Measurements from ENCODE around the gene HDLBP. TPM values are rescaled to one million over a fixed set of nuclear protein-coding genes. Genes with fewer than 3 reads are reported as not detected.
A peak's percentile ranks its signal among the peaks of the same experiment; 100 is the strongest.

The HDLBP gene
- total RNA-seq, 1 donor from 2014 or later = 839 TPM

DNA sequence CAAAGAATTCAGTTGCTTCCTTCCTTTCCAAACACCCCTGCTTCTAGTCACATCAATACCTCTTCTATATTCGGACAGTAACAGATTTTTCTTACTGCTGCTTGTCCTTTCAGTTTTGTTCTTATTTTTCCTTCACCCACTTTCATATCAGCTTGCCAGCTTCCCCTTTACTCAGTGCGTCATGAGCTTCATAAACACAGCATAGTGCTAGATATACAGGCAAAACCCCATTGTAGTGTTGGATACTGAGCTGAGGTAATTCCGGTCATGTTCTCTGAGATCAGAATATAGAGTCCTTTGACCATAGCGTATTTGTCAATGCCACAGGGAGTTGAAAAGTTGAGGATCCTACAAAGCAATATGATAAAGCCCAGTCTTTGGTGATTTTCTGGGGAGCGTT, 43.0 kb upstream of the HDLBP start:
- Mint-ChIP-seq H3K4me3 (ENCODE audit: unreplicated experiment) (no peak overlapping the region), H3K9me3 (ENCODE audit: unreplicated experiment) (no peaks in the 10 kb centered on the region), H3K36me3 (ENCODE audit: unreplicated experiment) (peaks cover 10% of the 10 kb centered on the region), H3K27ac (ENCODE audit: unreplicated experiment) (no peak overlapping the region), H3K4me1 (ENCODE audit: unreplicated experiment) (peaks cover 42% of the 10 kb centered on the region), H3K27me3 (ENCODE audit: unreplicated experiment) (no peaks in the 10 kb centered on the region)
- no peak for TF ChIP-seq CTCF (IDR thresholded peaks at IDR 0.05)
- no peak for DNase-seq (ENCODE audit: extremely low spot score, unreplicated experiment)

GRCh38 chr2:241357531-241357930, 42.1 kb upstream of the HDLBP start:
- peaks cover 16% of the 10 kb centered on the region for H3K36me3 Mint-ChIP-seq (ENCODE audit: unreplicated experiment)
- no peaks in the 10 kb centered on the region for H3K9me3 Mint-ChIP-seq (ENCODE audit: unreplicated experiment)
- peak overlapping the region; percentile 80 for H3K4me3 Mint-ChIP-seq (ENCODE audit: unreplicated experiment)
- no peak for TF ChIP-seq CTCF (IDR thresholded peaks at IDR 0.05)
- DNase-seq (ENCODE audit: extremely low spot score, unreplicated experiment) = no peak
- H3K4me1 Mint-ChIP-seq (ENCODE audit: unreplicated experiment) = peaks cover 36% of the 10 kb centered on the region
- H3K27ac Mint-ChIP-seq (ENCODE audit: unreplicated experiment) = no peak overlapping the region
- no peaks in the 10 kb centered on the region for H3K27me3 Mint-ChIP-seq (ENCODE audit: unreplicated experiment)

DNA sequence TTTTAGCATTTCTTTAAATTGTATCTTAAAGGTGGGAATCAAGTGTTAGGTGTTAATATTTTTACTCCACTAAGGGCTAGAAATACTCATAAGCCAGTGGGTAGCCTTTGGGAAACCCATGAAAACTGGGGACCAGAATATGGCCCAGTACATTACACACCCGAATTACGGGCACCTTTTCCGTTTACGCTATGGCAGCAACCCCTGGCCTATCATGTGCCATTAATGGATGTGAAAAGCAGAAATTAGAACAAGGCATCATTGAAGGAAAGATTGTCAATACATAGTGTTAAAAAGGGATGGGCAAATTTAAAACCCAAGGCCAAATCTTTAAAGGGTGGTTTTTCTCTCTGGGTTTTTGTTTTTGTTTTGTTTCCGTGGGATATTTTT, 41.4 kb upstream of the HDLBP start:
- TF ChIP-seq CTCF (IDR thresholded peaks at IDR 0.05) = no peak
- Mint-ChIP-seq H3K27ac (ENCODE audit: unreplicated experiment) (peak overlapping the region; percentile 83), H3K4me3 (ENCODE audit: unreplicated experiment) (peak overlapping the region; percentile 80), H3K36me3 (ENCODE audit: unreplicated experiment) (peaks cover 19% of the 10 kb centered on the region), H3K9me3 (ENCODE audit: unreplicated experiment) (no peaks in the 10 kb centered on the region), H3K27me3 (ENCODE audit: unreplicated experiment) (no peaks in the 10 kb centered on the region), H3K4me1 (ENCODE audit: unreplicated experiment) (peaks cover 39% of the 10 kb centered on the region)
- no peak for DNase-seq (ENCODE audit: extremely low spot score, unreplicated experiment)

GRCh38 chr2:241355983-241356870, 40.8 kb upstream of the HDLBP start, which contains the start of gene FARP2:
Gene FARP2, plus strand, starts transcription at chr2:241356285. Its CDS starts 16,823 bp downstream, at chr2:241373108.
- H3K9me3 Mint-ChIP-seq (ENCODE audit: unreplicated experiment) = no peaks in the 10 kb centered on the region
- peak within 1 kb of the TSS; percentile 80 for H3K4me3 Mint-ChIP-seq (ENCODE audit: unreplicated experiment)
- no peak for TF ChIP-seq CTCF (IDR thresholded peaks at IDR 0.05)
- peak within 1 kb of the TSS; percentile 83 for H3K27ac Mint-ChIP-seq (ENCODE audit: unreplicated experiment)
- no peaks in the 10 kb centered on the region for H3K27me3 Mint-ChIP-seq (ENCODE audit: unreplicated experiment)
- peak; percentile 100 for DNase-seq (ENCODE audit: extremely low spot score, unreplicated experiment)
- H3K4me1 Mint-ChIP-seq (ENCODE audit: unreplicated experiment) = peaks cover 38% of the 10 kb centered on the region
- H3K36me3 Mint-ChIP-seq (ENCODE audit: unreplicated experiment) = peaks cover 22% of the 10 kb centered on the region

Measured in osteocyte (in vitro differentiated cells).